Activated CD4-positive, alpha-beta T cell treated with anti-CD3 and anti-CD28 coated beads for 48 hours (primary cell): ENCODE results near the gene BTBD17.
A peak's percentile ranks its signal among the peaks of the same experiment; 100 is the strongest.
"Not testable (repeated sequence)": the region's sequence is repeated elsewhere in the genome, so short reads cannot be mapped to it uniquely, and the experiment has no call there.

ENCODE experiments used
- DNase-seq: peaks from one replicate; pipeline ENCODE4 v3.0.0-alpha.2; 2020

The BTBD17 gene, protein sequence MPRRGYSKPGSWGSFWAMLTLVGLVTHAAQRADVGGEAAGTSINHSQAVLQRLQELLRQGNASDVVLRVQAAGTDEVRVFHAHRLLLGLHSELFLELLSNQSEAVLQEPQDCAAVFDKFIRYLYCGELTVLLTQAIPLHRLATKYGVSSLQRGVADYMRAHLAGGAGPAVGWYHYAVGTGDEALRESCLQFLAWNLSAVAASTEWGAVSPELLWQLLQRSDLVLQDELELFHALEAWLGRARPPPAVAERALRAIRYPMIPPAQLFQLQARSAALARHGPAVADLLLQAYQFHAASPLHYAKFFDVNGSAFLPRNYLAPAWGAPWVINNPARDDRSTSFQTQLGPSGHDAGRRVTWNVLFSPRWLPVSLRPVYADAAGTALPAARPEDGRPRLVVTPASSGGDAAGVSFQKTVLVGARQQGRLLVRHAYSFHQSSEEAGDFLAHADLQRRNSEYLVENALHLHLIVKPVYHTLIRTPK

DNA sequence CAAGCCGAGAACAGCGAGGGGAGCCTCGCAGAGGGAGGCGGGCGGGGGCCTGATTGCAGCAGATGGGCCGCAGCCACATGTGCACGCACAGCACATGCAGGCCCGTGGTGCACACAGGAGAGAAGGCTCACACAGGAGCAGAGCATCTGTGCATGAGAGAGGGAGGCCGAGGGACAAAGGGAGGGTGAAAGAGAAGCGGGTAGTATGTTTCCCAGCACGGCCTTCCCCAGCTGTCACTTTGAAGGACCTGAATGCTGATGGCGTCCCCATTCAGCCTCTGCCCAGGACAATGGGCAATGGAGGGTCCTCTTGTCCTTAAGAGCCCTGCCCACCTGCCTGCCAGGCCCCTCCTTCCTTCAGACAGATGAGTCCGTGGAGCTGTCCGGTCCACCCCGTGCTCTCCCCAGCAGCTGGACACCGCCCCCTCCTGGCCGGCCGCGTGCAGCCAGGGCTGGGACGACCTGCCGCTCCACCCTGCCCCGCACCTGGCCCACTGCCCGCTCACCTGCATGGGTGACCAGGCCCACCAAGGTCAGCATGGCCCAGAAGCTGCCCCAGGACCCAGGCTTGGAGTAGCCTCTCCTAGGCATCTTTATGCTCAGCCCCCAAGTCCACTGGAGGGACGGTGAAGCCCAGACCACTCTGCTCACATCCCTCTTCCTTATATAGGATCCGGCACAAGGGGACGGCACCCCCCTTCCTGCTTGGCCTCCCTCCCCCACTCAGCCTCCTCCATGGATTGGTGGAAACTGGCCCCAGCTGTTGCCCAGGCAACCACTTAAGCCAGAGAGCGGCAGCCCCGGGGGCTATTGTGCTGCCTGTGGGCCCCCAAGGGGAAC lies at the start of gene BTBD17:
BTBD17 (minus strand) TSS at position 639 of the 839 bp plus-strand sequence; CDS start at position 590, 49 bp downstream.
- peak; percentile 54 for DNase-seq

DNA sequence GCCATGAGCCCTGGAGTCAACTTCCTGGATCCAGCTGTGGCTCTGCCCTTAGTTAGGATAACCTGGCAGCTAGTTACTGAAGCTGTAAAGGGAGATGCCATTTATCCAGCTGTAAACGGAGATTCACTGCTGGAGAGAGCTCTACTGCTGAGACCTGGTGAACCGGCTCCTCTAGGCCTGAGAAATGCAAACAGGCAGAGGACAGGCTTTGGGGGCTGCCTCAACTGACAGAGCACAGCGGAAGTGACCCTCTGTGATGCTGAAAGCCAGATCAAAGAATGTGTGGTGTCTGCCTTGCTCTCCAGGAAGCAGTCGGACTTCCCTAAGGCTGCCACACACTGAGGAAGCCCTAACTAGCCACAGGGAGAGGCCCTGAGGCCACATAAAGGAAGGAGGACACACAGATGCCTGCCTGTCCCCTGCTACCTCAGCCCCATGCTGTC lies 48.4 kb upstream of the BTBD17 start:
- no peak for DNase-seq

- DNase-seq, result no peak
These were observed 47.1 kb upstream of the BTBD17 start for GRCh38 chr17:74408815-74409214.

- no peak for DNase-seq
These were observed 46.6 kb upstream of the BTBD17 start for GRCh38 chr17:74408262-74408661.

- DNase-seq, result no peak
These were observed 45.7 kb upstream of the BTBD17 start for GRCh38 chr17:74407384-74407783.

- not testable (repeated sequence) for DNase-seq
These were observed 43.6 kb upstream of the BTBD17 start for GRCh38 chr17:74405311-74405710.

- no peak for DNase-seq
These were observed 43.1 kb upstream of the BTBD17 start for GRCh38 chr17:74404789-74405188.

DNA sequence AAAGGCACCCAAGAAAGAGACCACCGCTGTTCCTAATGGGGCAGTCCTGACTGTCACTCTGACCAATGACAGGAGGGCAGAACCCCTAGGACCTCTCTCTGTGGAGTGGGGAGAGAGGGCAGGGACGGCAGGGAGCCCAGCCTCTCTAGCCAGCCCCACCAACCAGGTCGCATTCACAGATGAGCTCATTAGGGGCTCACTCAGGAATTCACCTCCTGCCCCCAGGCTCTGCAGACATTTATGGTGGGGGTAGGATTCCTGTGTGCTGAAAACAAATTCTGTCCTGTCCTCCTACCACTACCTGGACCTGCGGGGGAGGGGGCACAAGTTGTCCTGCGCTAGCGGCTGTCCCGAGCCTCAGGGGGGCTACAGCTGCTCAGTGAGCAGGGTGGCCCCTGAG lies 42.5 kb upstream of the BTBD17 start:
- DNase-seq, result no peak

DNA sequence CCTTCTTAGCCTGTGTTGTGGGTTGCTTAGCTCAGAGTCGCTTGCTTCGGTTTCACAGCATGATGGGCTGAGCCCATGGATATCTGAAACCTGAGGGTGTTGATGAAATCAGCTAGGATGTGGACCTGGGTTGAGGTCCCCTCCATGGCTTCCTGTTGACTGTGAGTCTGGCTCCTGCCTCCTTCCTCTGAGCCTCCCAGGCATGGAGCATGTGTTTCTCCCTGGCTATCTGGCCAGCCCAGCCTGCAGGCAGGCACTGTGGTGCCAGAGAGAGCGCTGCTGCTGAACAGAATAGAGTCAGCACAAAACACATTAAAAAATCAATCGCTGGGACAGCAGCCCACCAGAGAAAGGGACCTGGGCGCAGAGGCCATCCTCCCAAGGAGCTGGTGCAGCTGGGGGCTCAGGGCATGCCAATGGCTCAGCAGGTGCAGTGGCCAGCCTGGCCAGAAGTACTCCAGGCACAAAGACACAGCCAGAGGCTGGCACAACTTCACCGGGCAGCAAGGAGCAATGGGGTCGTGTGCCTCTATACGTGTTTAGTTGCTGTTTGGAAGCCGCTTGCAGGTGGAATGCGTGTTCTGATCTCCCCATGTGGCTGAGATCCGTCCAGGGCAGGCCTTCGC lies 42.0 kb upstream of the BTBD17 start:
- DNase-seq, result no peak

DNA sequence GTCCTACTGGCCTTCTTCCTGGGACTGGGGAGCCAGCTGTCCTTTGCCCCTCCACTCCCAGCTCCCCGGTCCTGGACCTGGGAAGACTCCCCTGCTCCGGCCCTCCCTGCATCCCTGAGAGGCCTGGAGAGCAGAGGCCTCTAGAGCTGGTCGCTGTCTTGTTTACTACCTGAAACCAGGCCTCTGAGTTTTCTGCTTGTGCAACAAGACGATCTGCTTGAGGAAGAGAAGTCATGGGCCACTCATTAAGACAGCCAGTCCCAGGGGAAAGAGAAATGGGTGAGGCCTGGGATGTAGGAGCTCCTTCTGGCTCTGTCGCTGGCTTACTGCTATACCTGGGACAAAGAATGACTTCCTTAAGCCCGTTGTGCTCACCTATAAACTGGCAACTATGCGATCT lies 40.4 kb upstream of the BTBD17 start:
- DNase-seq, result no peak

DNA sequence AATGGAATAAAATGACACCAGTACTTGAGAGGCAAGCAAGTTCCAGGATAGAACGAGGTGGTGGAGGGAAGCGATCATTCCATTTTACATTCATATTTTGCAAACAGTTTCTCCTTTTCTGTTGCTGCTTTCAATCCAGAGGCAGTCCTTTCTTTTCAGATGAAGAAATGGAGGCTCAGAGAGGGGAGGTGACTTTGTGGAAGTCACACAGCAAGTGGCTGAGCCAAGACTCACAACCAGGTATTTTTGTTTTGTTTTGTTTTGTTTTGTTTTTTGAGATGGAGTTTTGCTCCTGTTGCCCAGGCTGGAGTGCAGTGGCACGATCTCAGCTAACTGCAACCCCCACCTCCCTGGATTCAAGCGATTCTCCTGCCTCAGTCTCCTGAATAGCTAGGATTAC lies 34.9 kb upstream of the BTBD17 start:
- DNase-seq, result no peak

GRCh38 chr17:74394977-74395376 lies 33.3 kb upstream of the BTBD17 start:
- DNase-seq, result no peak

GRCh38 chr17:74394275-74394950 lies 32.7 kb upstream of the BTBD17 start:
- no peak for DNase-seq

GRCh38 chr17:74393346-74393942 lies 31.8 kb upstream of the BTBD17 start:
- DNase-seq, result no peak

DNA sequence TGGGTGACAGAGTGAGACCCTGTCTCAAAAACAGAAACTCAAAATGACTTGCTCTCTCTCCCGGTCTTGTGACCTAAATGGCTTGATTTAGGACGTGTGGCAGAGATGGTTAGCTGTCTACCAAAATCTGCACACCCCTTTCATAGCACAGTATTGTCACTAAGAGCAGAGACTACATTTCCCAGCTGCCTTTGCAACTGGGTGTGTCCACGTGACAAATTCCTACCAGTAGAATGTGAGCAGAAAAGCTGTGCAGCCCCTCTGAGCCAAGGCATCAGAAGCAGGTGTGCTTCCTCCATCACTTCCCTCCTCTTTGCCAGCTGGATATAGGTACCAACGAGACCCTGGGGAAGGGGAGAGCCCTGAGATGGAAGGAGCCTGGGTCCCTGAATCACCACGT lies 31.2 kb upstream of the BTBD17 start:
- no peak for DNase-seq

DNA sequence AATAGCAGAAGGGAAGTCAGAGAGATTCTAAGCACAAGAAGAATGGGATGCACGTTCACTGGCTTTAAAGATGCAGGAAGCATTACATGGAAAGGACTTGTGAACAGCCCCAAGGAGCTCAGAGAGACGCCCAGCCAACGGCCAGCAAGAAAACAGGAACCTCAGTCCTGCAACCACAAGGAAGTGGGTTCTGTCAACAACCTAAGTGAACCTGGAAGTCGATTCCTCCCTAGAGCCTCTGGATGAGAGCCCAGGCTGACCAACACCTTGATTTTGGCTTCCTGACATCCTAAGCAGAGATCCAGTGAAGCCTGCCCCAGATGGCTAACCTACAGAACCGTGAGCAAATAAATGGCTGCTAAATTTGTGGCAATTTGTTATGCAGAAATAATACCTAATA lies 30.1 kb upstream of the BTBD17 start:
- DNase-seq, result no peak

GRCh38 chr17:74390680-74391653 lies 29.3 kb upstream of the BTBD17 start:
- DNase-seq, result no peak

DNA sequence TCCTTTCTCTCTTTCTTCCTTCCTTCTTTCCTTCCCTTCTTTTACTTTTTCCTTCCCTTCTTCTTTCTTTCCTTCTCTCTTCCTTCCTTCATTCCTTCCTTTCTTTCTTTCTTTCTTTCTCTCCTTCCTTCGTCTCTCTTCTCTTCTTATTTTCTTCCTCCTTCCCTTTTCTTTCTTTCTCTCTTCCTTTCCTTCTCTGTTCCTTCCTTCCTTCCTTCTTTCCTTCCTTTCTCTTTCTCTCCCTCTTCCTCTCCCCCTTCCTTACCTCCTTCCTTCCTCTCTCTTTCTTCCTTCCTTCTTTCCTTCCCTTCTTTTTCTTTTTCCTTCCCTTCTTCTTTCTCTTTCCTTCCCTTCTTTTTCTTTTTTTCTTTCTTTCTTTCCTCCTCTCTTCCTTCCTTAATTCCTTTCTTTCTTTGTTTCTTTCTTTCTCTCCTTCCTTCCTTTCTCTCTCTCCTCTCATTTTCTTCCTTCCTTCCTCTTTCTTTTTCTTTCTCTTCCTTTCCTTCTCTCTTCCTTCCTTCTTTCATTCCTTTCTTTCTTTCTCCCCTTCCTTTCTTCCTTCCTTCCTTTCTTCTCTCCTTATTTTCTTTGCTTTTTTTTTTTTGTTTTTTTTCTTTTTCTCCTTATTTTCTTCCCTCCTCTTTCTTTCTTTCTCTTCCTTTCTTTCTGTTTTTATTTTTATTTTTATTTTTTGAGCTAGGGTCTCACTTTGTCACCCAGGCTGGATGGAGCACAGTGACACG lies 28.4 kb upstream of the BTBD17 start:
- no peak for DNase-seq

- DNase-seq, result no peak
These were observed 27.6 kb upstream of the BTBD17 start for GRCh38 chr17:74389084-74389753.
